GM12878 (cell line): Measurements from ENCODE around the gene ANKRD44. TPM values are rescaled to one million over a fixed set of nuclear protein-coding genes. Genes with fewer than 3 reads are reported as not detected.

Source experiments
- ATAC-seq: fragments of 200-7000 bp; cut with Tn5 transposase; 3 replicates; pipeline ENCODE4 v1.9.1; 2020; ENCODE audit warnings: mild to moderate bottlenecking, moderate library complexity
- BruUV-seq: library from RNA; stranded (reverse); fragments of 400-500 nt; replicated peaks from 2 replicates; lab custom pipeline; 2021; lab: Mats Ljungman, UMichigan
- CTCF ChIA-PET: fragments of 300-600 bp; sonication (Branson Sonifier 250); formaldehyde crosslinking; extraction: SDS; loops from one replicate; lab custom pipeline; 2021; ENCODE audit warnings: inconsistent platforms; lab: Yijun Ruan, JAX
- POLR2A ChIA-PET: fragments of 350-600 bp; formaldehyde crosslinking; extraction: SDS; loops from one replicate; lab custom pipeline; 2021; ENCODE audit warnings: inconsistent platforms; lab: Charles Lee
- RAD21 ChIA-PET: fragments of 300-600 bp; sonication (Branson Sonifier 250); formaldehyde crosslinking; loops from one replicate; lab custom pipeline; 2023; ENCODE audit warnings: antibody characterized with exemption; ENCODE audit not compliant: unreplicated experiment; lab: Charles Lee
- SMC1A ChIA-PET: fragments of 300-600 bp; sonication (Branson Sonifier 250); formaldehyde crosslinking; loops from one replicate; lab custom pipeline; 2023; ENCODE audit not compliant: unreplicated experiment, uncharacterized antibody; lab: Charles Lee
- DNase-seq: peaks from one replicate; pipeline ENCODE4 v3.0.0-alpha.2; 2011; ENCODE audit warnings: low read depth, low spot score
- FAIRE-seq: peaks from 3 replicates; lab custom pipeline; 2011; peaks lifted over from hg19 to GRCh38; lab: Jason Lieb, UNC
- H2AFZ ChIP-seq: 2 replicates; pipeline ENCODE4 v1.6.0; 2011; ENCODE audit warnings: low read depth, low read length, control low read depth; ENCODE audit not compliant: control insufficient read depth
- H3K27ac ChIP-seq: 2 replicates; pipeline ENCODE4 v1.5.1; 2011; ENCODE audit warnings: control low read depth; ENCODE audit not compliant: control insufficient read depth, insufficient read depth
- H3K27me3 ChIP-seq, 2 experiments: replicated peaks in 1 of 2; 2 replicates each; pipeline versions ENCODE4 v1.6.0 to v1.6.1; 2011; ENCODE audit warnings: low read length in 1 of 2; ENCODE audit not compliant: control insufficient read depth in 2 of 2, insufficient read depth in 2 of 2
- H3K36me3 ChIP-seq, 2 experiments: 2 replicates each; pipeline ENCODE4 v1.5.1; 2011; ENCODE audit warnings: low read length in 1 of 2; ENCODE audit not compliant: control insufficient read depth in 2 of 2, insufficient read depth in 2 of 2
- H3K4me1 ChIP-seq: 2 replicates; pipeline ENCODE4 v1.6.1; 2011; ENCODE audit warnings: mild to moderate bottlenecking, low read length, moderate library complexity, mixed read lengths; ENCODE audit not compliant: control insufficient read depth, insufficient read depth
- H3K4me2 ChIP-seq: 2 replicates; pipeline ENCODE4 v1.6.0; 2011; ENCODE audit warnings: control low read depth; ENCODE audit not compliant: control insufficient read depth, insufficient read depth
- H3K4me3 ChIP-seq: fragments of 200-600 bp; sonication (generic); 2 replicates; pipeline ENCODE4 v1.5.1; 2016
- H3K79me2 ChIP-seq: 2 replicates; pipeline ENCODE4 v1.6.0; 2011; ENCODE audit warnings: low read length; ENCODE audit not compliant: control insufficient read depth, insufficient read depth
- H3K9ac ChIP-seq: 2 replicates; pipeline ENCODE4 v1.8.0; 2011; ENCODE audit warnings: low read length, control low read depth, mixed read lengths; ENCODE audit not compliant: control insufficient read depth, insufficient read depth
- H3K9me3 ChIP-seq: replicated peaks from 3 replicates; pipeline ENCODE4 v1.5.1; 2011; ENCODE audit warnings: mild to moderate bottlenecking, low read length; ENCODE audit not compliant: control insufficient read depth, insufficient read depth
- H4K20me1 ChIP-seq: 2 replicates; pipeline ENCODE4 v1.6.0; 2011; ENCODE audit not compliant: control insufficient read depth, insufficient read depth
- BHLHE40 ChIP-seq, 2 experiments: fragments of 450-650 bp in 1 of 2; IDR thresholded peaks; 2 replicates each; pipeline ENCODE4 v1.6.1; 2011 to 2017; ENCODE audit warnings: low read depth in 2 of 2, borderline replicate concordance in 1 of 2, improper control_type of control experiment in 1 of 2, low read length in 1 of 2, mild to moderate bottlenecking in 1 of 2
- DPF2 ChIP-seq: fragments of 450-650 bp; IDR thresholded peaks from 2 replicates; pipeline ENCODE4 v1.6.1; 2017; ENCODE audit warnings: mild to moderate bottlenecking
- E2F8 ChIP-seq: fragments of 450-650 bp; IDR thresholded peaks from 2 replicates; pipeline ENCODE4 v1.6.1; 2018; ENCODE audit warnings: mild to moderate bottlenecking, low read depth, moderate library complexity; ENCODE audit not compliant: partially characterized antibody
- IRF4 ChIP-seq: IDR thresholded peaks from 2 replicates; pipeline ENCODE4 v1.6.1; 2011; ENCODE audit warnings: low read depth, low read length
- NFYB ChIP-seq: IDR thresholded peaks from 2 replicates; pipeline ENCODE4 v1.6.1; 2011; ENCODE audit warnings: low read depth, mild to moderate bottlenecking, low read length, improper control_type of control experiment, moderate library complexity; ENCODE audit not compliant: insufficient read depth
- PRDM15 ChIP-seq: fragments of 450-650 bp; formaldehyde crosslinking; IDR thresholded peaks from 2 replicates; pipeline ENCODE4 v1.4.0; 2020; ENCODE audit warnings: mild to moderate bottlenecking, moderate library complexity
- SMAD5 ChIP-seq: IDR thresholded peaks from 2 replicates; pipeline ENCODE4 v1.6.1; 2016; ENCODE audit warnings: antibody characterized with exemption, low read depth
- SMARCA5 ChIP-seq: fragments of 450-650 bp; IDR thresholded peaks from 2 replicates; pipeline ENCODE4 v1.6.1; 2017; ENCODE audit warnings: mild to moderate bottlenecking
- ZNF207 ChIP-seq: fragments of 450-650 bp; IDR thresholded peaks from 2 replicates; pipeline ENCODE4 v1.6.1; 2014; ENCODE audit warnings: antibody characterized with exemption, mild to moderate bottlenecking, borderline replicate concordance
- WGBS: methylation state at CpG from one replicate; pipeline ENCODE4 v1.1.6; 2016; ENCODE audit warnings: low lambda C conversion rate; ENCODE audit not compliant: insufficient replicate concordance, insufficient coverage; ENCODE audit errors: missing lambda C conversion rate; 5-methylcytosine and 5-hydroxymethylcytosine counted together
- in situ Hi-C: fragments of 300-500 bp; cut with MboI; formaldehyde crosslinking; loops from 9 replicates; pipeline ENCODE4 v1.14.3; 2018; ENCODE audit warnings: mixed read lengths
- intact Hi-C: fragments of 100-400 bp; cut with micrococcal nuclease; formaldehyde crosslinking; loops from one replicate; pipeline ENCODE4 v1.14.2; 2022; ENCODE audit not compliant: unreplicated experiment
- polyA plus RNA-seq, 11 experiments: library from polyadenylated mRNA; depleted of rRNA in 4 of 11; unstranded in 6 of 11; stranded (reverse) in 5 of 11; fragments of >200 nt; fragmentation: Nextera tagmentation in 4 of 11; fragmentation: Illumina TruSeq in 1 of 11; extraction: Ambion mirVana in 4 of 11; extraction: Trizol in 1 of 11; gene quantifications; 1 replicate in 1 of 11; 2 replicates in 10 of 11; pipeline versions ENCODE4 v1.2.1 to v1.2.3, GENCODE V29; 2011 to 2016; ENCODE audit warnings: inconsistent platforms in 2 of 11, missing spikeins in 2 of 11, low read depth in 1 of 11
- total RNA-seq, 4 experiments: library from RNA; depleted of rRNA in 3 of 4; stranded (reverse); fragments of >200 nt in 3 of 4; fragmentation: Illumina TruSeq in 1 of 4; extraction: Trizol in 1 of 4; gene quantifications; 2 replicates each; pipeline versions ENCODE4 v1.2.1 to v1.2.3, GENCODE V29; 2013 to 2021

Gene ANKRD44
- total and polyA plus RNA-seq, 10 of the 15 experiments (the other 5 are each of a cell fraction or from before 2014, with no cell fraction given), result 19.1 to 99.1 (median 59.6) TPM

- TF ChIP-seq PRDM15 (CRISPR knock-in tag), result no peak
- TF ChIP-seq, all 136 proteins: peak for 0
Measured at GRCh38 chr2:197135806-197136205, 174.8 kb downstream of the ANKRD44 start (continued).

GRCh38 chr2:197134206-197134605 lies 176.4 kb downstream of the ANKRD44 start:
- H3K27ac ChIP-seq, result no peak overlapping the region
- H3K9me3 ChIP-seq, result no peaks in the 10 kb centered on the region
- RAD21 ChIA-PET, result interaction anchor here (0.6 to 5.5 kb wide), 6 partner anchors 10 to 177 kb away, joined by 3 to 26 read pairs (median 4); no protein-coding TSS in a partner anchor

More at GRCh38 chr2:197134206-197134605, 176.4 kb downstream of the ANKRD44 start:
- POLR2A ChIA-PET, result interaction anchor here (0.9 to 2.0 kb wide), 4 partner anchors 11 to 56 kb away, joined by 3 to 7 read pairs (median 5); no protein-coding TSS in a partner anchor
- Histone ChIP-seq H3K36me3 (peaks cover 7 to 9% of the 10 kb centered on the region in 2 experiments; a peak in 3 of 4 replicates), H3K4me2 (no peak overlapping the region), H3K27me3 (no peaks in the 10 kb centered on the region), H3K9ac (no peak overlapping the region), H2AFZ (no peak overlapping the region), H3K79me2 (peaks cover 5% of the 10 kb centered on the region), H3K4me3 (no peak overlapping the region), H4K20me1 (no peaks in the 10 kb centered on the region)
- no TSS peak for BruUV-seq
- WGBS, result 100% methylated on average over 2 of the region's 2 CpGs
- ATAC-seq (no peak), FAIRE-seq (no peak)
- in situ Hi-C loops, result no loop called here
- TF ChIP-seq BHLHE40 (IDR thresholded peaks at IDR 0.05; ENCODE audit: borderline replicate concordance in 1 of 2, low read depth in 2 of 2, low read length in 1 of 2) (no peak), E2F8 (no peak), ZNF207 (no peak), SMARCA5 (no peak), IRF4 (no peak), DPF2 (no peak), SMAD5 (no peak), NFYB (no peak)
- TF ChIP-seq, all 136 proteins: peak for 0
- DNase-seq, result no peak
- peaks cover 43% of the 10 kb centered on the region for H3K4me1 ChIP-seq
- ChIA-PET CTCF (interaction anchor here (0.9 to 6.5 kb wide), 6 partner anchors 10 to 57 kb away, joined by 3 to 63 read pairs (median 8); no protein-coding TSS in a partner anchor), SMC1A (interaction anchor here (0.6 to 6.0 kb wide), 8 partner anchors 8 to 573 kb away, joined by 3 to 43 read pairs (median 4); no protein-coding TSS in a partner anchor)
- intact Hi-C loops, result no loop called here
